ENCODE results near the gene LRP6. TPM values are rescaled to one million over a fixed set of nuclear protein-coding genes. Genes with fewer than 3 reads are reported as not detected.

The LRP6 gene
- total and polyA plus RNA-seq, 2 donors (not counting 1 experiment from before 2014, with no cell fraction given), result 21.0 to 39.3 TPM

DNA sequence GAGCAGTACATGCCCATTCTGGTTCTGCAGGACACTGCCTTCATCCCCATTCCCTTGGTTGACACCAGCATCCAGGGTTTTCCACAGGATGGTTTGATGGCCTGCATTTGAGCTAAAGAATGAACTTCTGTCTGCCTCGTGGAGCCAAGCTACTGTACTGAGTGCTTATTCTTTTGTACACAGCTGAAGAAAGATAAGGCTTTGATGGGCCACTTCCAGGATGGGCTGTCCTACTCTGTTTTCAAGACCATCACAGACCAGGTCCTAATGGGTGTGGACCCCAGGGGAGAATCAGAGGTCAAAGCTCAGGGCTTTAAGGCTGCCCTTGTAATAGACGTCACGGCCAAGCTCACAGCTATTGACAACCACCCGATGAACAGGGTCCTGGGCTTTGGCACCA, 172.4 kb downstream of the LRP6 start:
- Histone ChIP-seq H3K79me2 (ENCODE audit: control insufficient read depth, insufficient read depth, low read length) (no peaks in the 10 kb centered on the region), H3K4me2 (ENCODE audit: extremely low read depth, insufficient read depth, low read length) (no peak overlapping the region), H3K36me3 (ENCODE audit: control insufficient read depth, insufficient read depth, low read length) (no peaks in the 10 kb centered on the region), H3K27me3 (ENCODE audit: control insufficient read depth, insufficient read depth, low read length) (no peaks in the 10 kb centered on the region), H3K9ac (ENCODE audit: insufficient read depth, low read length) (no peak overlapping the region), H2AFZ (ENCODE audit: low read length) (no peak overlapping the region), H4K20me1 (ENCODE audit: control insufficient read depth, extremely low read depth, insufficient read depth, low read length) (no peaks in the 10 kb centered on the region), H3K4me3 (replicated peaks in 1 of 4; ENCODE audit: control extremely low read depth in 1 of 4, insufficient read depth in 1 of 4, low read depth in 3 of 4, low read length in 4 of 4) (no peak overlapping the region), H3K4me1 (ENCODE audit: control insufficient read depth, extremely low read depth, insufficient read depth, low read length) (peaks cover 3% of the 10 kb centered on the region), H3K9me3 (ENCODE audit: control insufficient read depth, insufficient read depth, low read depth, low read length) (no peaks in the 10 kb centered on the region), H3K27ac (ENCODE audit: insufficient read depth, low read length) (no peak overlapping the region)
- DNase-seq (ENCODE audit: low read depth in 2 of 2), result no peak
- TF ChIP-seq, protein P1, sequence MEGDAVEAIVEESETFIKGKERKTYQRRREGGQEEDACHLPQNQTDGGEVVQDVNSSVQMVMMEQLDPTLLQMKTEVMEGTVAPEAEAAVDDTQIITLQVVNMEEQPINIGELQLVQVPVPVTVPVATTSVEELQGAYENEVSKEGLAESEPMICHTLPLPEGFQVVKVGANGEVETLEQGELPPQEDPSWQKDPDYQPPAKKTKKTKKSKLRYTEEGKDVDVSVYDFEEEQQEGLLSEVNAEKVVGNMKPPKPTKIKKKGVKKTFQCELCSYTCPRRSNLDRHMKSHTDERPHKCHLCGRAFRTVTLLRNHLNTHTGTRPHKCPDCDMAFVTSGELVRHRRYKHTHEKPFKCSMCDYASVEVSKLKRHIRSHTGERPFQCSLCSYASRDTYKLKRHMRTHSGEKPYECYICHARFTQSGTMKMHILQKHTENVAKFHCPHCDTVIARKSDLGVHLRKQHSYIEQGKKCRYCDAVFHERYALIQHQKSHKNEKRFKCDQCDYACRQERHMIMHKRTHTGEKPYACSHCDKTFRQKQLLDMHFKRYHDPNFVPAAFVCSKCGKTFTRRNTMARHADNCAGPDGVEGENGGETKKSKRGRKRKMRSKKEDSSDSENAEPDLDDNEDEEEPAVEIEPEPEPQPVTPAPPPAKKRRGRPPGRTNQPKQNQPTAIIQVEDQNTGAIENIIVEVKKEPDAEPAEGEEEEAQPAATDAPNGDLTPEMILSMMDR (conservative IDR thresholded peaks at IDR 0.05 in 1 of 2, IDR thresholded peaks at IDR 0.05 in 1 of 2; ENCODE audit: low read depth in 1 of 2, low read length in 2 of 2), result no peak
- TF ChIP-seq EZH2 (IDR thresholded peaks at IDR 0.05; ENCODE audit: low read length, missing control alignments), result no peak

DNA sequence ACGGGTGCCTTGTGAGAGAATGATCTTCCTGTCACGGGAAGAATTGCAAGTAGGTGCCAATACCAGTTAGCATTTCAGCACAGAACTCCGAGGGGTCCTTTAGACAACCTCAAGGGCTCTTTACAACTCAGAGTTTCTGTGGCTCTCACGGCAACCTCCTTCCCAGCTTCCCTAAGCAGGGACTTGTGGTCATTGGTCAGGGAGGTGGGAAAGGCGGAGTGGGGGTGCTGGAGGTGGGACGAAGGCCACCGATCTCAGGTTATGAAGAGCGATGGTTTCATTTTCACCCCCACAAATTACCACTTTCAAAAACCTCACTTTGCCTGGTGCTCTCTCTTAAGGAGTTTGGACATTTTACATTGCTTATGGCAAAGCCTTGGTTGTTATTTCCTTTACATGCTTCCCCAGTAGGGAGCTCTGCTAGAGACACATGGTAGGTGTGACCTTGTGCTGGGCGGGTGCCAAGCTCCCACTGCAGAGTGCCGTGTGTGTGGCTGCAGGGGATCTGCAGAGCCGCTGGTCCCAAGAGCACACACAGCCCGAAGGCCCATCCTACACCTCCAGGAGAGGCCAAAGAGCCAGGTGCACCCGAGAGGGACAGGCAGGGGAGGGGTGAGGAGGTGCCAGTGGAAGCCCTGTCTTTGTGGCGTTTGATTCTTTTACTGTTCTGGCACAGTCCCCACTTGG, 174.7 kb downstream of the LRP6 start:
- Histone ChIP-seq H3K4me2 (ENCODE audit: extremely low read depth, insufficient read depth, low read length) (no peak overlapping the region), H3K27me3 (ENCODE audit: control insufficient read depth, insufficient read depth, low read length) (no peaks in the 10 kb centered on the region), H3K27ac (ENCODE audit: insufficient read depth, low read length) (no peak overlapping the region), H3K36me3 (ENCODE audit: control insufficient read depth, insufficient read depth, low read length) (no peaks in the 10 kb centered on the region), H3K79me2 (ENCODE audit: control insufficient read depth, insufficient read depth, low read length) (no peaks in the 10 kb centered on the region), H3K4me3 (replicated peaks in 1 of 4; ENCODE audit: control extremely low read depth in 1 of 4, insufficient read depth in 1 of 4, low read depth in 3 of 4, low read length in 4 of 4) (no peak overlapping the region), H3K4me1 (ENCODE audit: control insufficient read depth, extremely low read depth, insufficient read depth, low read length) (peaks cover 3% of the 10 kb centered on the region), H3K9me3 (ENCODE audit: control insufficient read depth, insufficient read depth, low read depth, low read length) (no peaks in the 10 kb centered on the region), H3K9ac (ENCODE audit: insufficient read depth, low read length) (no peak overlapping the region), H2AFZ (ENCODE audit: low read length) (no peak overlapping the region), H4K20me1 (ENCODE audit: control insufficient read depth, extremely low read depth, insufficient read depth, low read length) (no peaks in the 10 kb centered on the region)
- peak; percentile 20 to 25 for DNase-seq (ENCODE audit: low read depth in 2 of 2)
- TF ChIP-seq, protein P1 (conservative IDR thresholded peaks at IDR 0.05 in 1 of 2, IDR thresholded peaks at IDR 0.05 in 1 of 2; ENCODE audit: low read depth in 1 of 2, low read length in 2 of 2), result no peak
- TF ChIP-seq EZH2 (IDR thresholded peaks at IDR 0.05; ENCODE audit: low read length, missing control alignments), result no peak

DNA sequence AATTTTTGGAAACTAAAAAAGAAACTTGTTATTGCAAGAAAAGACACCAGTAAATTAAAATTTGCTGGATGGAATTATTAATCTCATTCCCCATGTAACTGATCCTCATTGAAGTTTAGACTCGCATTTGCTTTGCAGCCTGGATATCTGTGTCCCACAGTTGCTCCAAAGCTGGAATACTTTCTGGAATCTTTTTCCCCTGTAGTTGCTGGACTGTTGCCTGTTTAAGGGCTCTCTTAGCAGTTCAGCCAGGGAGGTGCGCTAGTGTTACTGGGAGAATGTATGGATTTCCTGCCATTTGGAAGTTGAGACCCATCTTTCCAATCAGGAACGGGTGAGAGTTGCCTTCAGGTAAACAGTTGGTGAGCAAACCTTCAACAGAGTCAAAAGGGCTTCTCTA, 175.8 kb downstream of the LRP6 start:
- Histone ChIP-seq H3K79me2 (ENCODE audit: control insufficient read depth, insufficient read depth, low read length) (no peaks in the 10 kb centered on the region), H3K4me3 (replicated peaks in 1 of 4; ENCODE audit: control extremely low read depth in 1 of 4, insufficient read depth in 1 of 4, low read depth in 3 of 4, low read length in 4 of 4) (no peak overlapping the region), H3K9me3 (ENCODE audit: control insufficient read depth, insufficient read depth, low read depth, low read length) (no peaks in the 10 kb centered on the region), H3K36me3 (ENCODE audit: control insufficient read depth, insufficient read depth, low read length) (no peaks in the 10 kb centered on the region), H2AFZ (ENCODE audit: low read length) (no peak overlapping the region), H3K9ac (ENCODE audit: insufficient read depth, low read length) (no peak overlapping the region), H3K4me2 (ENCODE audit: extremely low read depth, insufficient read depth, low read length) (no peak overlapping the region), H3K27ac (ENCODE audit: insufficient read depth, low read length) (no peak overlapping the region), H4K20me1 (ENCODE audit: control insufficient read depth, extremely low read depth, insufficient read depth, low read length) (no peaks in the 10 kb centered on the region), H3K27me3 (ENCODE audit: control insufficient read depth, insufficient read depth, low read length) (no peaks in the 10 kb centered on the region), H3K4me1 (ENCODE audit: control insufficient read depth, extremely low read depth, insufficient read depth, low read length) (peaks cover 3% of the 10 kb centered on the region)
- no peak for DNase-seq (ENCODE audit: low read depth in 2 of 2)
- TF ChIP-seq, protein P1 (conservative IDR thresholded peaks at IDR 0.05 in 1 of 2, IDR thresholded peaks at IDR 0.05 in 1 of 2; ENCODE audit: low read depth in 1 of 2, low read length in 2 of 2), result no peak
- TF ChIP-seq EZH2 (IDR thresholded peaks at IDR 0.05; ENCODE audit: low read length, missing control alignments), result no peak
